Small intestine (tissue), 7 donors: Measurements from ENCODE around the gene RETNLB. TPM values are rescaled to one million over a fixed set of nuclear protein-coding genes. Genes with fewer than 3 reads are reported as not detected.

Source experiments
- DNase-seq, 2 donors: peaks; one replicate each; pipeline versions ENCODE4 v3.0.0 to v3.0.0-alpha.2; 2013
- FAIRE-seq: peaks from 2 replicates; lab custom pipeline; 2012; peaks lifted over from hg19 to GRCh38; lab: Jason Lieb, UNC
- H3K27ac ChIP-seq, 3 donors: one replicate each; pipeline ENCODE4 v1.5.1; 2013; ENCODE audit warnings: low read length in 2 of 3, mild to moderate bottlenecking in 2 of 3, control low read depth in 1 of 3, inconsistent platforms in 1 of 3, low read depth in 1 of 3, moderate library complexity in 1 of 3
- H3K27me3 ChIP-seq, 3 donors: one replicate each; pipeline ENCODE4 v1.6.1; 2013; ENCODE audit warnings: low read length in 3 of 3, inconsistent platforms in 1 of 3; ENCODE audit not compliant: control insufficient read depth in 3 of 3, insufficient read depth in 3 of 3
- H3K36me3 ChIP-seq, 3 donors: one replicate each; pipeline ENCODE4 v1.6.1; 2013; ENCODE audit warnings: low read length in 3 of 3, inconsistent platforms in 1 of 3, low read depth in 1 of 3, mild to moderate bottlenecking in 1 of 3, moderate library complexity in 1 of 3; ENCODE audit not compliant: control insufficient read depth in 3 of 3, insufficient read depth in 2 of 3
- H3K4me1 ChIP-seq, 3 donors: one replicate each; pipeline ENCODE4 v1.6.1; 2013; ENCODE audit warnings: low read length in 2 of 3, inconsistent platforms in 1 of 3, low read depth in 1 of 3, mild to moderate bottlenecking in 1 of 3, moderate library complexity in 1 of 3; ENCODE audit not compliant: control insufficient read depth in 3 of 3, insufficient read depth in 2 of 3
- H3K4me3 ChIP-seq, 3 donors: one replicate each; pipeline ENCODE4 v1.5.1; 2013; ENCODE audit warnings: low read length in 3 of 3, control low read depth in 1 of 3, inconsistent platforms in 1 of 3, low read depth in 1 of 3, mild to moderate bottlenecking in 1 of 3, moderate library complexity in 1 of 3
- H3K9me3 ChIP-seq, 2 donors: one replicate each; pipeline ENCODE4 v1.6.1; 2013; ENCODE audit warnings: low read depth in 1 of 2, low read length in 1 of 2; ENCODE audit not compliant: control insufficient read depth in 2 of 2, insufficient read depth in 1 of 2
- WGBS, 3 donors: extraction: QIAGEN DNeasy Blood & Tissue Kit; methylation state at CpG; one replicate each; pipeline ENCODE4 v1.1.7; 2013; 5-methylcytosine and 5-hydroxymethylcytosine counted together
- polyA plus RNA-seq, 4 donors: library from polyadenylated mRNA; stranded (reverse) in 3 of 4; unstranded in 1 of 4; fragments of 200-250 nt in 3 of 4; fragments of 120-200 nt in 1 of 4; gene quantifications; one replicate each; pipeline versions ENCODE4 v1.2.1 to v1.2.3, GENCODE V29; 2013
- donor health status: healthy with polysubstance abuse.
- donor health status: control.
- donor health status: control.
- donor health status: Bipolar disorder and iron deficiency.
- donor health status: healthy.

RETNLB gene
- polyA plus RNA-seq, 4 donors: 4.9 to 57.5 TPM; not detected in 2

GRCh38 chr3:108719178-108719806 is 37.9 kb downstream of the RETNLB start:
- H3K36me3 ChIP-seq: no peaks in the 10 kb centered on the region
- DNase-seq (no peak), FAIRE-seq (no peak)
- no peak overlapping the region for H3K27ac ChIP-seq
- H3K4me1 ChIP-seq: no peaks in the 10 kb centered on the region
- H3K9me3 ChIP-seq: no peaks in the 10 kb centered on the region
- H3K4me3 ChIP-seq: no peak overlapping the region
- peaks cover 0 to 2% (median 0%) of the 10 kb centered on the region in 3 donors for H3K27me3 ChIP-seq
- 80 to 90% (median 90%) methylated on average over 2 of the region's 2 CpGs for WGBS, 3 donors

GRCh38 chr3:108718454-108718853 is 38.8 kb downstream of the RETNLB start:
- DNase-seq (no peak), FAIRE-seq (no peak)
- Histone ChIP-seq H3K4me1 (no peaks in the 10 kb centered on the region), H3K4me3 (no peak overlapping the region), H3K36me3 (no peaks in the 10 kb centered on the region), H3K9me3 (no peaks in the 10 kb centered on the region), H3K27ac (no peak overlapping the region), H3K27me3 (peaks cover 0 to 2% (median 0%) of the 10 kb centered on the region in 3 donors)
- WGBS, 3 donors: 65 to 75% (median 72%) methylated on average over 2 of the region's 2 CpGs

- no peak overlapping the region for H3K27ac ChIP-seq
- no peak overlapping the region for H3K4me3 ChIP-seq
- peaks cover 0 to 2% (median 0%) of the 10 kb centered on the region in 3 donors for H3K27me3 ChIP-seq
- H3K36me3 ChIP-seq: no peaks in the 10 kb centered on the region
- DNase-seq (no peak), FAIRE-seq (no peak)
- WGBS, 3 donors: 70 to 89% (median 77%) methylated on average over 3 of the region's 3 CpGs
- H3K9me3 ChIP-seq: no peaks in the 10 kb centered on the region
- no peaks in the 10 kb centered on the region for H3K4me1 ChIP-seq
Observed at GRCh38 chr3:108713816-108714215, 43.4 kb downstream of the RETNLB start.

GRCh38 chr3:108713009-108713516 is 44.1 kb downstream of the RETNLB start:
- DNase-seq (no peak), FAIRE-seq (no peak)
- Histone ChIP-seq H3K4me1 (no peaks in the 10 kb centered on the region), H3K27ac (no peak overlapping the region), H3K27me3 (peaks cover 0 to 2% (median 0%) of the 10 kb centered on the region in 3 donors), H3K9me3 (no peaks in the 10 kb centered on the region), H3K36me3 (no peaks in the 10 kb centered on the region), H3K4me3 (no peak overlapping the region)
- 87 to 92% (median 89%) methylated on average over 5 of the region's 5 CpGs for WGBS, 3 donors

Other genes starting within 250 kb of the RETNLB start
- under 1 TPM in 3 of 4 donors, not detected in 1; 0.27 to 0.48 (median 0.35) TPM for gene MYH15, start 246.8 kb downstream of the RETNLB start, polyA plus RNA-seq
- 1 to 10 TPM in 2 of 4 donors, under 1 TPM in 1, not detected in 1; 0.45 to 7.8 (median 4.8) TPM for gene CIP2A, start 168.0 kb downstream of the RETNLB start, polyA plus RNA-seq
- 10 to 100 TPM in 1 of 4 donors, 1 to 10 TPM in 2, under 1 TPM in 1; 0.54 to 13.2 (median 2.0) TPM for gene DZIP3, start 167.7 kb downstream of the RETNLB start, polyA plus RNA-seq
- gene TRAT1, start 65.4 kb upstream of the RETNLB start, polyA plus RNA-seq: 1 to 10 TPM in 1 of 4 donors, under 1 TPM in 1, not detected in 2; 0.48 to 1.2 TPM
- not detected for gene GUCA1C, start 196.5 kb upstream of the RETNLB start, polyA plus RNA-seq